GM19467 (cell line): ENCODE results near the gene IMP4.

ENCODE experiments used
- ATAC-seq: cut with Tn5 transposase; IDR thresholded peaks from one replicate; pipeline ENCODE4 v1.9.1; 2021; ENCODE audit warnings: mild to moderate bottlenecking, moderate library complexity; ENCODE audit not compliant: unreplicated experiment

Gene IMP4

DNA sequence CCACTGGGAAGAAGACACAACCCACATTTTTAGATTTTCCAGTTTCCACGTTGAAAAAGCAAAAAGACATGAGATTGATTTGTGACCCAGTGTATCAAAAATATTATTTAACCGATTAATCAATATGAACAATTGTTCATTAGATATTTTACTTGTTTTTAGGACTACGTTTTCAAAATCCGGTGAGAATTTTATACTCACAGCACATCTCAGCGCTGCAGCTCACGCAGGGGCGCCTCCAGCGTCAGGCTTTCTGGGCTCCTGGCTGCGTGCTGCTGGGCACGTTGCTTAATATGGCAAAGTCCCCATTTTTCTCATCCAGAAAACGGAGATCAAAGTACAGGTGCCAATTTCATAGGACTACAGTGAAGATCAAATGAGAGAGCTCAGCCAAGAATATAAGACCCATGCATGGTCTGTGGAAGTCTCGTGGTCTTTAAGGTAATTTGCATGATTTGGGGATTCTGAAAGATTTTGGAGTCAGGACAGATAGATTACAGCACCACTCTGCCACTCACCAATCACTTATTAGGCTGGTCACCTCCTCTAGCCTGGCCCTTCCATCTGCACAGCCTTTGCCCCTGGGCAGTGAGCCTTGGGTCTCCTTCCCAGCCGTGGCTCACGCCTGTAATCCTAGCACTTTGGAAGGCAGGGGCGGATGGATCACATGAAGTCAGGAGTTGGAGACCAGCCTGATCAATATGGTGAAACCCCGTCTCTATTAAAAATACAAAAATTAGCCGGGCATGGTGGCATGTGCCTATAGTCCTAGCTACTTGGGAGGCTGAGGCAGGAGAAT, 49.4 kb downstream of the IMP4 start:
- ATAC-seq = no peak

DNA sequence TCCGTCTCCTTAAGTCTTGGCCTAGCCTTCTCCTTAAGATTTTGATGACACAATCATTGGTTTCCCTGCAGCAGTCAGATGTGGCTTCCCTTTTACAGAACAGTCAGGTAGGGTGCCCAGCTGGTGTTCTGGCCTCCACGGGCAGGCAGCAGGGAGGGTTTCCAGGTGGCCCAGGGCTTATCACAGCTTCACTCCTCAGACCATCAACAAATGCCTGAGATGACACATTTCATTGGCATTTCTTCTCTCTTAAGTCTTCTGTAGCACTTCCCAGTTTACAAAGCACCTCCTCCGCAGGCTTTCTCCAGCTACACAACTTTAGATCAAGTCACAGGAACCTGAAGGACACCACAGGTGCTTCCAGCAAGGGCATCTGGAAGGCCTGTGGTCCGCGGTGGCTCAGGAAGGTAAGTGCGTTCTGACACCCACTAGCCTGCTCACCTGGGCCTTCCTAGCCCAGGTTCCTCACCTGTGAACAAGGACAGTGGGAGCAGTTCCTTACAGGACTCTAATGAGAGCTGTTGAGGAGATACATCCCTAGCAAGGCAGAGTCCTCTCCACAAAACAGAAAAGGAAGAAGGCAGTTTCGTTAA, 50.7 kb downstream of the IMP4 start:
- no peak for ATAC-seq
